ENCODE results near the gene FBLIM1.
A peak's percentile ranks its signal among the peaks of the same experiment; 100 is the strongest.
"Not testable (repeated sequence)": the region's sequence is repeated elsewhere in the genome, so short reads cannot be mapped to it uniquely, and the experiment has no call there.

The FBLIM1 gene

GRCh38 chr1:15825800-15826199 is 67.2 kb downstream of the FBLIM1 start:
- no peak for DNase-seq

DNA sequence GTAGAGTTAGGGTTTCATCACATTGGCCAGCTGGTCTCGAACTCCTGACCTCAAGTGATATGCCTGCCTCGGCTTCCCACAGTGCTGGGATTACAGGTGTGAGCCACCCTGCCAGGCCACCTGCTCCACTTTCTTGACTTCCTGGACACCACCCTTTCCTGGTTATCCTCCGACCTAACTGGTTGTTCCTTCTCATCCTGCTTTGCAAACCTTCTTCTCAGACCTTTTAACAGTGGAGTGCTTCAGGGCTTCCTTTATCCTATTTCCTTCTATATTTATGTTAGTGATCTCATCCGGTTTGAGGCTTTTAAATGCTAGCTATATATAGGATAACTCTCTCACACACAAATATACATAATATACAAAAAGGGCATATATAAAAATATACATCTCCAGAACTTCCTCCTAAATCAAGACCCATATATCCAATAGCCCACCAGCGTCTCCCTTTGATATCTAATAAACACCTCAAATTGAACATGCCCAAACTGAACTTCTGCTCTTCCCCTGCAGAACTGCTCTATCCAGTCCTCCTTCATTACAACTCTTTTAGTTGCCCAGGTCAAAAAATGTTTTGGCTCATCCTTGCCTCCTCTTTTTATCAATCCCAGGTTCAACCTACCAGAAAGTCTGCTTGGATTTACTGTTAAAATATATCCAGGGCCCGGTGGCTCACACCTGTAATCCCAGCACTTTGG is 68.4 kb downstream of the FBLIM1 start:
- no peak for DNase-seq

- not testable (repeated sequence) for DNase-seq
Measured at GRCh38 chr1:15827567-15827966, 69.0 kb downstream of the FBLIM1 start.

DNA sequence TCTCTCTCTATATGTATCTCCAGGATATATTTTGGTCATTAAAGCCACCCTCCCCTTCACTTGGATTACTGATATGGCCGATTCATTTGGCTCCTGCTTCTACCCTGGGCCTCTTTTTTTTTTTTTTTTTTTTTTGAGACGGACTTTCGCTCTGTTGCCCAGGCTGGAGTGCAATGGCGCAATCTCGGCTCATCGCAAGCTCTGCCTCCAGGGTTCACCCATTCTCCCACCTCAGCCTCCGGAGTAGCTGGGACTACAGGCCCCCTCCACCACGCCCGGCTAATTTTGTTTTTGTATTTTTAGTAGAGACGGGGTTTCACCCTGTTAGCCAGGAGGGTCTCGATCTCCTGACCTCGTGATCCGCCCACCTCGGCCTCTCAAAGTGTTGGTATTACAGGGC is 70.3 kb downstream of the FBLIM1 start:
- not testable (repeated sequence) for DNase-seq

DNA sequence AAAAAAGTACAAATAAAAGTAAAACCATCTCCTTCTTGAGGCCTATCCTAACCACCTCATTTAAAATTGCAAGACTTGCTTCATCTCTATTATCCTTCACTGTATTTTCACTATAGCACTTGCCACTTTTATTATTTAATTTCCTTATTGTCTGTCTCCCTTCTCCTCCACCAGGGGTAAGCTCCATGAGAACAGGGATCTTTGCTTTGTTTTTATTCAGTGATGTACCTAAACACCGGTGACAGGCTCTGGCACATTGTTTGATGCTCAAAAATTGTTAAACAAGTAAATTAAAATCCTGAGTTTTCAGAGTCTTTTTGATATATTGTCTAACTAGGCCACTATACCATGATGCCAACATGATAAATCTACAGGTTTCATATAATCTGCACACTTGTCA is 71.7 kb downstream of the FBLIM1 start:
- no peak for DNase-seq

- DNase-seq = peak; percentile 31
Measured at GRCh38 chr1:15833069-15833679, 74.6 kb downstream of the FBLIM1 start.

- no peak for DNase-seq
Measured at GRCh38 chr1:15833842-15834405, 75.3 kb downstream of the FBLIM1 start.

- DNase-seq = peak; percentile 87
Measured at GRCh38 chr1:15834406-15835204, 76.0 kb downstream of the FBLIM1 start.

DNA sequence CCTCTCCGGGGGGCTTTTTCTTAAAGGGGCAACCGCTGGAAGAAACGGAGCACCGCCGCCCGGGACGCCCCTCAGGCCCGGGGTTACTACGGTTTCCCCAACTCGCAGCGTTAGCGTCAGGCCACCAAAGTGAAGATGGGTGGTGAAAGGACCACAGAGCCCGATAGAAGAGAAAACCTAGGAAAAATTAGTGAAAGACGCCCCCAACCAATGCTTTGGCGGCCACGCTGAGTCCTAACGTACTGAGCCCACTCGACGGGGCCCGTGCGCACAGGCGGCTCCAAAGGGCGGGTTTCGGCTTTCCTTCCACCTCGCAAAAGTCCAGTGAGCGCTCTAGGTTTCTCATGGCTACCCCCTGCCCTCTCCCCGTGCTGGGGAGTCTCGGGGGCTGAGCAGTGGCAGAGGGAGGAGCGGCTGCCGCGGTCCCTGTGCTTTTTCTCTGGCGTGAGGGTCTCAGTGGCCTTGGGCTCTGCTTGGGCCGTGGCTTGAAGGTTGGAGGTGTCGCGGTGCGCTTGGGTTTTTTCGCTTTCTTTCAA is 76.7 kb downstream of the FBLIM1 start:
- no peak for DNase-seq

DNA sequence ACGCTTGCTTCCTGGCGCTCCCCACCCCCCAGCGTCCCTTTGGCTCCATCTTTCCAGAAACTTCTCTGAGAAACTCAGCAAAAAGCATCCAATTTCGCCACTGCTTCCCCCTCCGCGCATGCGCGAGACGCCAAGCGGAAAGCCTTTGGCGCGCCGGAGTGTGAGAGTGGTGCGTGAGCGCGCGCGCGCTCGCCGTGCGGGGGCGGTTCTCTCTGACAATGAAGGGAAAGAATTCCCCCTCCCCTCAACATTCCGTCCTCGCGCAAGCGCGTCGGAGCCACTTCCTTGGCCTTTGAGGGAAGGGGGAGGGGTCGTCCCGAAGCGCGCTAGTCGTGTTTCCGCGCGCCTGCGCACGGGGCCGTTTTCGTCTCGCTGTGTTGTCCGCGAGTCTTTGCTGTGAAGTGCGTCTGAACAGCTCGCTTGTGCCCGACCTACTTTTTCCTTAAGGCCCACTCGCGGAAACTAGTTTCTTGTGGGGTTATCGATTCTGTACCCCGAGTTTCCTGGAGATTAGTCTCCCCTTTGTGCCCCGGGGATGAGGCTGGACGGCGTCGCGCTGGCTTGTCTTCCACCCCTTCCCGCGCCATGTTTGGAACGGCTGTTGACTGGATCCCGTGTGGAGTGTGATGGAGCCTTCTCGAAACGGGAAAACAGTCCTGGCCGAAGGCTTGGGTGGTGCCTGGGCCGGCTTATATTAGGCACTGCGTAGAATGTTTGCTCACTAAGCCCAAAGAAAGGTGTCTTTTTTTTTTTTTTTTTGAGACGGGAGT is 77.3 kb downstream of the FBLIM1 start:
- DNase-seq = peak; percentile 89
